Activated CD4-positive, alpha-beta T cell treated with anti-CD3 and anti-CD28 coated beads, Interleukin-2, amount 10 ng/mL, durations not matched to agents 24 days and 14 days (primary cell): Measurements from ENCODE around the gene EHD4. TPM values are rescaled to one million over a fixed set of nuclear protein-coding genes. Genes with fewer than 3 reads are reported as not detected.

Source experiments
- DNase-seq: peaks from one replicate; pipeline ENCODE4 v3.0.0; 2022
- H3K27ac Mint-ChIP-seq: one replicate; pipeline ENCODE4 v1.8.0; 2022; ENCODE audit warnings: mild to moderate bottlenecking, mixed read lengths
- H3K27me3 Mint-ChIP-seq: one replicate; pipeline ENCODE4 v1.8.0; 2022; ENCODE audit warnings: mixed read lengths
- H3K36me3 Mint-ChIP-seq: one replicate; pipeline ENCODE4 v1.8.0; 2022; ENCODE audit warnings: low read depth, mild to moderate bottlenecking, mixed read lengths
- H3K4me1 Mint-ChIP-seq: one replicate; pipeline ENCODE4 v1.8.0; 2021; ENCODE audit warnings: mixed read lengths
- H3K4me3 Mint-ChIP-seq: one replicate; pipeline ENCODE4 v1.8.0; 2022; ENCODE audit warnings: mild to moderate bottlenecking, moderate library complexity, mixed read lengths
- H3K9me3 Mint-ChIP-seq: one replicate; pipeline ENCODE4 v1.8.0; 2021; ENCODE audit warnings: mixed read lengths
- intact Hi-C: fragments of 100-400 bp; cut with micrococcal nuclease; formaldehyde crosslinking; loops from one replicate; pipeline ENCODE4 v1.15.1; 2023
- total RNA-seq: library from RNA; stranded (reverse); gene quantifications from 2 replicates; pipeline ENCODE4 v1.2.3, GENCODE V29; 2022

EHD4 gene
- total RNA-seq, 1 donor from 2014 or later = 28.4 TPM

- no peak overlapping the region for H3K4me3 Mint-ChIP-seq
- H3K36me3 Mint-ChIP-seq = no peaks in the 10 kb centered on the region
- H3K27ac Mint-ChIP-seq = no peak overlapping the region
- no peak for DNase-seq
- no peaks in the 10 kb centered on the region for H3K27me3 Mint-ChIP-seq
- intact Hi-C loops = no loop called here
- peaks cover 6% of the 10 kb centered on the region for H3K4me1 Mint-ChIP-seq
- H3K9me3 Mint-ChIP-seq = no peaks in the 10 kb centered on the region
These were observed 106.1 kb downstream of the EHD4 start for GRCh38 chr15:41866263-41866703.

- Mint-ChIP-seq H3K4me1 (no peaks in the 10 kb centered on the region), H3K27ac (no peak overlapping the region), H3K27me3 (no peaks in the 10 kb centered on the region), H3K36me3 (no peaks in the 10 kb centered on the region), H3K9me3 (no peaks in the 10 kb centered on the region), H3K4me3 (no peak overlapping the region)
- DNase-seq = no peak
- intact Hi-C loops = no loop called here
These were observed 106.8 kb downstream of the EHD4 start for GRCh38 chr15:41865490-41866055.

- intact Hi-C loops = no loop called here
- H3K27me3 Mint-ChIP-seq = no peaks in the 10 kb centered on the region
- no peaks in the 10 kb centered on the region for H3K9me3 Mint-ChIP-seq
- H3K27ac Mint-ChIP-seq = no peak overlapping the region
- no peak for DNase-seq
- peaks cover 7% of the 10 kb centered on the region for H3K4me1 Mint-ChIP-seq
- no peaks in the 10 kb centered on the region for H3K36me3 Mint-ChIP-seq
- no peak overlapping the region for H3K4me3 Mint-ChIP-seq
These were observed 109.7 kb downstream of the EHD4 start for GRCh38 chr15:41862515-41863116.

- H3K27me3 Mint-ChIP-seq = no peaks in the 10 kb centered on the region
- no peaks in the 10 kb centered on the region for H3K9me3 Mint-ChIP-seq
- H3K27ac Mint-ChIP-seq = no peak overlapping the region
- intact Hi-C loops = no loop called here
- H3K4me3 Mint-ChIP-seq = no peak overlapping the region
- peaks cover 7% of the 10 kb centered on the region for H3K4me1 Mint-ChIP-seq
- DNase-seq = no peak
- H3K36me3 Mint-ChIP-seq = no peaks in the 10 kb centered on the region
These were observed 110.5 kb downstream of the EHD4 start for GRCh38 chr15:41861736-41862356.

GRCh38 chr15:41860049-41860828 is 112.1 kb downstream of the EHD4 start:
- H3K27ac Mint-ChIP-seq = no peak overlapping the region

GRCh38 chr15:41858756-41859155 is 113.6 kb downstream of the EHD4 start:
- H3K36me3 Mint-ChIP-seq = no peaks in the 10 kb centered on the region
- H3K27me3 Mint-ChIP-seq = no peaks in the 10 kb centered on the region
- H3K4me3 Mint-ChIP-seq = no peak overlapping the region
- no peak overlapping the region for H3K27ac Mint-ChIP-seq
- no peaks in the 10 kb centered on the region for H3K9me3 Mint-ChIP-seq
- intact Hi-C loops = no loop called here
- no peak for DNase-seq
- H3K4me1 Mint-ChIP-seq = peaks cover 7% of the 10 kb centered on the region

More at GRCh38 chr15:41860049-41860828, 112.1 kb downstream of the EHD4 start:
- Mint-ChIP-seq H3K36me3 (no peaks in the 10 kb centered on the region), H3K27me3 (no peaks in the 10 kb centered on the region), H3K4me1 (peaks cover 7% of the 10 kb centered on the region), H3K4me3 (no peak overlapping the region), H3K9me3 (no peaks in the 10 kb centered on the region)
- no peak for DNase-seq
- intact Hi-C loops = no loop called here

- Mint-ChIP-seq H3K9me3 (no peaks in the 10 kb centered on the region), H3K4me3 (no peak overlapping the region)
- intact Hi-C loops = no loop called here
These were observed 115.0 kb downstream of the EHD4 start for GRCh38 chr15:41857316-41857715.

GRCh38 chr15:41856716-41857115 is 115.6 kb downstream of the EHD4 start:
- intact Hi-C loops = no loop called here
- no peak for DNase-seq
- Mint-ChIP-seq H3K9me3 (no peaks in the 10 kb centered on the region), H3K27ac (no peak overlapping the region), H3K36me3 (no peaks in the 10 kb centered on the region), H3K4me3 (no peak overlapping the region), H3K4me1 (peaks cover 7% of the 10 kb centered on the region), H3K27me3 (no peaks in the 10 kb centered on the region)

More at GRCh38 chr15:41857316-41857715, 115.0 kb downstream of the EHD4 start:
- H3K36me3 Mint-ChIP-seq = no peaks in the 10 kb centered on the region
- no peak overlapping the region for H3K27ac Mint-ChIP-seq
- no peaks in the 10 kb centered on the region for H3K27me3 Mint-ChIP-seq
- no peak for DNase-seq
- peaks cover 7% of the 10 kb centered on the region for H3K4me1 Mint-ChIP-seq

GRCh38 chr15:41856262-41856661 is 116.1 kb downstream of the EHD4 start:
- H3K9me3 Mint-ChIP-seq = no peaks in the 10 kb centered on the region
- H3K4me3 Mint-ChIP-seq = no peak overlapping the region
- H3K4me1 Mint-ChIP-seq = peaks cover 7% of the 10 kb centered on the region
- no peak for DNase-seq
- intact Hi-C loops = no loop called here
- no peaks in the 10 kb centered on the region for H3K27me3 Mint-ChIP-seq
- H3K27ac Mint-ChIP-seq = no peak overlapping the region
- no peaks in the 10 kb centered on the region for H3K36me3 Mint-ChIP-seq

- no peak overlapping the region for H3K4me3 Mint-ChIP-seq
- H3K27me3 Mint-ChIP-seq = no peaks in the 10 kb centered on the region
- peaks cover 7% of the 10 kb centered on the region for H3K4me1 Mint-ChIP-seq
- H3K9me3 Mint-ChIP-seq = no peaks in the 10 kb centered on the region
- no peak overlapping the region for H3K27ac Mint-ChIP-seq
- no peaks in the 10 kb centered on the region for H3K36me3 Mint-ChIP-seq
- no peak for DNase-seq
- intact Hi-C loops = no loop called here
These were observed 116.9 kb downstream of the EHD4 start for GRCh38 chr15:41855261-41855961.

- intact Hi-C loops = no loop called here
- Mint-ChIP-seq H3K4me1 (peaks cover 1% of the 10 kb centered on the region), H3K4me3 (no peak overlapping the region), H3K9me3 (no peaks in the 10 kb centered on the region), H3K27ac (no peak overlapping the region), H3K36me3 (no peaks in the 10 kb centered on the region), H3K27me3 (no peaks in the 10 kb centered on the region)
- no peak for DNase-seq
These were observed 117.9 kb downstream of the EHD4 start for GRCh38 chr15:41854443-41854842.

GRCh38 chr15:41853831-41854230 is 118.5 kb downstream of the EHD4 start:
- Mint-ChIP-seq H3K36me3 (no peaks in the 10 kb centered on the region), H3K27ac (no peak overlapping the region), H3K27me3 (no peaks in the 10 kb centered on the region), H3K9me3 (no peaks in the 10 kb centered on the region), H3K4me3 (no peak overlapping the region), H3K4me1 (peaks cover 2% of the 10 kb centered on the region)
- DNase-seq = no peak
- intact Hi-C loops = no loop called here

- Mint-ChIP-seq H3K4me3 (no peak overlapping the region), H3K27ac (no peak overlapping the region), H3K4me1 (peaks cover 7% of the 10 kb centered on the region), H3K9me3 (no peaks in the 10 kb centered on the region), H3K27me3 (no peaks in the 10 kb centered on the region), H3K36me3 (peaks cover 3% of the 10 kb centered on the region)
- intact Hi-C loops = no loop called here
- no peak for DNase-seq
These were observed 119.4 kb downstream of the EHD4 start for GRCh38 chr15:41852736-41853590.
